ENCODE results near the gene CLTC.

Gene CLTC

GRCh38 chr17:59733697-59734096, 114.0 kb downstream of the CLTC start:
- no peak for DNase-seq

GRCh38 chr17:59734226-59734625, 114.5 kb downstream of the CLTC start:
- no peak for DNase-seq

DNA sequence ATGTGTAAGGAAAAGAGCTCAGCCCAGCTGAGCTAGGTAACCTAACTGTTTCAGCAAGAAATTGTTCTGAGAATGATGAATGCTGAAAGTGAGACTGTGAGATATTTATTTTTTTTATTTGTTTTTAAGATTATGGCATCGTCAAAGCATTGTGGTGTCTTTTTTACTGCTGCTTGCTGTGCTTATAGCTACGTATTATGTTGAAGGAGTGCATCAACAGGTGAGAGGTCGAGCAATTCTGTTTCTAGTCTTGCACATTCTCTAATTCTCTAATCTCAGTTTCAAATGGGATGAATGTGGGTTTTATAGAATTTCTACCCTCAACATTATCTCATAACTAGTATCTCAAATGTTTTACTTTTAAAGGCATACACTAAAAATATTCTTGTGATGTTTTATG, 117.6 kb downstream of the CLTC start:
- no peak for DNase-seq

- DNase-seq = no peak
Observed at GRCh38 chr17:59743842-59744241, 124.1 kb downstream of the CLTC start.

- DNase-seq = no peak
Observed at GRCh38 chr17:59745040-59745439, 125.3 kb downstream of the CLTC start.
